Activated CD4-positive, alpha-beta T cell treated with anti-CD3 and anti-CD28 coated beads, Interleukin-2, amount 50 U/mL, for 16 hours (primary cell): ENCODE measurements around the gene DOCK11.
"Not testable (repeated sequence)": the region's sequence is repeated elsewhere in the genome, so short reads cannot be mapped to it uniquely, and the experiment has no call there.

Experiments
- DNase-seq: peaks from one replicate; pipeline ENCODE4 v3.0.0-alpha.2; 2020

DOCK11 gene

GRCh38 chrX:118495061-118495921, at the start of gene DOCK11:
TSS of gene DOCK11 (plus strand) at chrX:118495815. CDS start at chrX:118495972, 157 bp downstream.
- DNase-seq, result peak; percentile 87

GRCh38 chrX:118448273-118448783, 47.3 kb upstream of the DOCK11 start:
- DNase-seq, result no peak

GRCh38 chrX:118455013-118455412, 40.6 kb upstream of the DOCK11 start:
- DNase-seq, result no peak

GRCh38 chrX:118459494-118459893, 36.1 kb upstream of the DOCK11 start:
- DNase-seq, result peak; percentile 29

GRCh38 chrX:118464501-118464900, 31.1 kb upstream of the DOCK11 start:
- no peak for DNase-seq

GRCh38 chrX:118468122-118468521, 27.5 kb upstream of the DOCK11 start:
- DNase-seq, result no peak

GRCh38 chrX:118470721-118471347, 24.8 kb upstream of the DOCK11 start:
- not testable (repeated sequence) for DNase-seq

GRCh38 chrX:118474586-118474985, 21.0 kb upstream of the DOCK11 start:
- DNase-seq, result no peak

- no peak for DNase-seq
Measured at GRCh38 chrX:118475903-118476302, 19.7 kb upstream of the DOCK11 start.

- no peak for DNase-seq
Measured at GRCh38 chrX:118480172-118480571, 15.4 kb upstream of the DOCK11 start.

- not testable (repeated sequence) for DNase-seq
Measured at GRCh38 chrX:118482384-118482783, 13.2 kb upstream of the DOCK11 start.

GRCh38 chrX:118484216-118484903, 11.3 kb upstream of the DOCK11 start:
- DNase-seq, result no peak

GRCh38 chrX:118486693-118487092, 8.9 kb upstream of the DOCK11 start:
- not testable (repeated sequence) for DNase-seq

GRCh38 chrX:118493016-118493415, 2.6 kb upstream of the DOCK11 start:
- DNase-seq, result no peak

GRCh38 chrX:118493653-118494297, 1.8 kb upstream of the DOCK11 start:
- no peak for DNase-seq

GRCh38 chrX:118495958-118496762, 545 bp downstream of the DOCK11 start:
- DNase-seq, result peak; percentile 84

GRCh38 chrX:118496763-118497079, 1.1 kb downstream of the DOCK11 start:
- no peak for DNase-seq

- DNase-seq, result peak; percentile 54
Measured at GRCh38 chrX:118497180-118497818, 1.7 kb downstream of the DOCK11 start.

- DNase-seq, result no peak
Measured at GRCh38 chrX:118498351-118498750, 2.7 kb downstream of the DOCK11 start.

- no peak for DNase-seq
Measured at GRCh38 chrX:118498755-118499154, 3.1 kb downstream of the DOCK11 start.

GRCh38 chrX:118499295-118499694, 3.7 kb downstream of the DOCK11 start:
- DNase-seq, result no peak
